HepG2 (cell line): ENCODE results near the gene HAPLN1. TPM values are rescaled to one million over a fixed set of nuclear protein-coding genes. Genes with fewer than 3 reads are reported as not detected.

ENCODE experiments used
- ATAC-seq: fragments of 200-7000 bp; cut with Tn5 transposase; 3 replicates; pipeline ENCODE4 v1.9.1; 2020; ENCODE audit warnings: mild to moderate bottlenecking, moderate library complexity
- BruUV-seq: library from RNA; stranded (reverse); fragments of 400-500 nt; replicated peaks from 2 replicates; lab custom pipeline; 2021; lab: Mats Ljungman, UMichigan
- CTCF ChIA-PET: fragments of 300-600 bp; formaldehyde crosslinking; extraction: SDS; loops from one replicate; lab custom pipeline; 2021; ENCODE audit warnings: low total read pairs, inconsistent platforms, low intra/inter-chr PET ratio; lab: Yijun Ruan, JAX
- POLR2A ChIA-PET: fragments of 350-600 bp; sonication (Branson Sonifier 250); formaldehyde crosslinking; loops from one replicate; lab custom pipeline; 2020; ENCODE audit warnings: antibody characterized with exemption, inconsistent platforms; lab: Yijun Ruan, JAX
- DNase-seq: peaks from one replicate; pipeline ENCODE4 v3.0.0-alpha.2; 2015; ENCODE audit warnings: low spot score
- FAIRE-seq: peaks from 3 replicates; lab custom pipeline; 2011; peaks lifted over from hg19 to GRCh38; lab: Jason Lieb, UNC
- H2AFZ ChIP-seq: one replicate; pipeline ENCODE4 v1.6.1; 2011; ENCODE audit warnings: low read length, inconsistent platforms
- H3K27ac ChIP-seq: fragments of 300-600 bp; 3 replicates; pipeline ENCODE4 v1.8.0; 2011; ENCODE audit warnings: mixed run types, mild to moderate bottlenecking, mixed read lengths, low read length, inconsistent platforms; ENCODE audit not compliant: insufficient read depth; ENCODE audit errors: extremely low read length
- H3K27me3 ChIP-seq, 2 experiments: fragments of 200-600 bp in 1 of 2; 2 replicates in 1 of 2; 3 replicates in 1 of 2; pipeline versions ENCODE4 v1.6.0 to v1.8.0; 2011; ENCODE audit warnings: low read length in 2 of 2, mild to moderate bottlenecking in 2 of 2, moderate library complexity in 2 of 2, inconsistent platforms in 1 of 2; ENCODE audit not compliant: insufficient read depth in 2 of 2, control insufficient read depth in 1 of 2
- H3K36me3 ChIP-seq, 2 experiments: fragments of 200-600 bp in 1 of 2; replicated peaks in 1 of 2; 2 replicates in 1 of 2; 3 replicates in 1 of 2; pipeline versions ENCODE4 v1.5.1 to v1.8.0; 2011; ENCODE audit warnings: low read length in 2 of 2, inconsistent platforms in 1 of 2; ENCODE audit not compliant: insufficient read depth in 2 of 2, control insufficient read depth in 1 of 2
- H3K4me1 ChIP-seq: 2 replicates; pipeline ENCODE4 v1.5.1; 2012; ENCODE audit warnings: low read length, inconsistent platforms; ENCODE audit not compliant: insufficient read depth
- H3K4me2 ChIP-seq: 2 replicates; pipeline ENCODE4 v1.6.0; 2011; ENCODE audit warnings: low read depth, low read length, inconsistent platforms
- H3K4me3 ChIP-seq, 3 experiments: fragments of 200-600 bp in 1 of 3; sonication (generic), shearing (Covaris generic) in 1 of 3; replicated peaks in 1 of 3; 2 replicates each; pipeline ENCODE4 v1.5.1; 2011 to 2016; ENCODE audit warnings: low read length in 3 of 3, inconsistent platforms in 2 of 3, low read depth in 2 of 3, mild to moderate bottlenecking in 2 of 3, control low read depth in 1 of 3, mixed read lengths in 1 of 3; ENCODE audit not compliant: insufficient read depth in 1 of 3
- H3K79me2 ChIP-seq: one replicate; pipeline ENCODE4 v1.6.1; 2011; ENCODE audit warnings: low read length, inconsistent platforms; ENCODE audit not compliant: insufficient read depth
- H3K9ac ChIP-seq: 2 replicates; pipeline ENCODE4 v1.6.0; 2011; ENCODE audit warnings: mild to moderate bottlenecking, low read depth, low read length, inconsistent platforms; ENCODE audit not compliant: insufficient read depth
- H3K9me3 ChIP-seq: 2 replicates; pipeline ENCODE4 v1.5.1; 2012; ENCODE audit warnings: mild to moderate bottlenecking, low read length
- H4K20me1 ChIP-seq: 2 replicates; pipeline ENCODE4 v1.6.0; 2011; ENCODE audit warnings: inconsistent platforms, mild to moderate bottlenecking, low read length, moderate library complexity; ENCODE audit not compliant: insufficient read depth
- FOXK1 ChIP-seq: sonication (generic); formaldehyde crosslinking; IDR thresholded peaks from 2 replicates; pipeline ENCODE4 v1.4.0; 2020; ENCODE audit warnings: low read depth, missing genetic modification reagents, borderline replicate concordance
- FOXK2 ChIP-seq: fragments of 450-650 bp; IDR thresholded peaks from 2 replicates; pipeline ENCODE4 v1.6.1; 2016
- HNRNPH1 ChIP-seq: fragments of 200-400 bp; formaldehyde crosslinking; optimal IDR thresholded peaks from 2 replicates; pipeline ENCODE3; 2017; ENCODE audit warnings: mild to moderate bottlenecking, low read depth, low read length
- MBD4 ChIP-seq: IDR thresholded peaks from 2 replicates; pipeline ENCODE4 v1.6.1; 2012; ENCODE audit warnings: low read length, inconsistent platforms, borderline replicate concordance
- PTBP1 ChIP-seq: fragments of 200-400 bp; formaldehyde crosslinking; IDR thresholded peaks from 2 replicates; pipeline ENCODE4 v1.6.1; 2018; ENCODE audit warnings: low read length, low read depth; ENCODE audit not compliant: poor library complexity, severe bottlenecking
- SIX4 ChIP-seq: sonication (generic); formaldehyde crosslinking; IDR thresholded peaks from 2 replicates; pipeline ENCODE4 v1.4.0; 2020; ENCODE audit warnings: missing genetic modification reagents
- SOX13 ChIP-seq, 3 experiments: fragments of 450-650 bp in 1 of 3; sonication (generic) in 1 of 3; formaldehyde crosslinking in 1 of 3; IDR thresholded peaks in 2 of 3; conservative IDR thresholded peaks in 1 of 3; 2 replicates each; pipeline versions ENCODE4 v1.5.0 to v1.6.1; 2016 to 2020; ENCODE audit warnings: antibody characterized with exemption in 1 of 3, mild to moderate bottlenecking in 1 of 3, missing compliant biosample characterization in 1 of 3, missing genetic modification reagents in 1 of 3, moderate library complexity in 1 of 3
- ZFP36L2 ChIP-seq: sonication (generic); formaldehyde crosslinking; IDR thresholded peaks from 2 replicates; pipeline ENCODE4 v1.4.0; 2020; ENCODE audit warnings: missing genetic modification reagents
- ZFP82 ChIP-seq: sonication (generic); formaldehyde crosslinking; IDR thresholded peaks from 2 replicates; pipeline ENCODE4 v1.5.1; 2020; ENCODE audit warnings: mild to moderate bottlenecking, missing genetic modification reagents, borderline replicate concordance
- ZNF652 ChIP-seq: IDR thresholded peaks from 2 replicates; pipeline ENCODE4 v1.6.1; 2016; ENCODE audit warnings: low read depth, borderline replicate concordance
- ZNF839 ChIP-seq: sonication (generic); formaldehyde crosslinking; IDR thresholded peaks from 2 replicates; pipeline ENCODE4 v1.4.0; 2020; ENCODE audit warnings: missing genetic modification reagents, mild to moderate bottlenecking, borderline replicate concordance
- WGBS: methylation state at CpG from one replicate; pipeline ENCODE4 v1.1.6; 2017; ENCODE audit warnings: low lambda C conversion rate; 5-methylcytosine and 5-hydroxymethylcytosine counted together
- in situ Hi-C: cut with HindIII; loops from 2 replicates; pipeline ENCODE4 v1.10.0; 2017; ENCODE audit warnings: low pct_unique_long_range_greater_than_20kb; ENCODE audit not compliant: extremely low pct_ligation_motif_present
- intact Hi-C: fragments of 100-400 bp; cut with micrococcal nuclease; formaldehyde crosslinking; loops from one replicate; pipeline ENCODE4 v1.10.0; 2022; ENCODE audit not compliant: unreplicated experiment
- polyA plus RNA-seq, 8 experiments: library from polyadenylated mRNA; depleted of rRNA in 3 of 8; stranded (reverse) in 7 of 8; unstranded in 1 of 8; fragments of >200 nt; fragmentation: Illumina TruSeq in 4 of 8; extraction: Trizol in 4 of 8; gene quantifications; 2 replicates each; pipeline versions ENCODE4 v1.2.1 to v1.2.3, GENCODE V29; 2011 to 2016; ENCODE audit warnings: low read depth in 4 of 8, missing spikeins in 1 of 8, mixed read lengths in 1 of 8; ENCODE audit not compliant: insufficient read depth in 1 of 8
- total RNA-seq, 5 experiments: library from RNA; depleted of rRNA; stranded (reverse); fragments of >200 nt; fragmentation: Illumina TruSeq; extraction: Trizol; gene quantifications; 2 replicates each; pipeline ENCODE4 v1.2.3, GENCODE V29; 2016; ENCODE audit warnings: low read depth in 1 of 5
- TF ChIP-seq, protein P1 (sequence below): sonication (generic); formaldehyde crosslinking; conservative IDR thresholded peaks from 2 replicates; pipeline ENCODE4 v1.8.0; 2022; ENCODE audit warnings: mild to moderate bottlenecking, moderate library complexity, missing genetic modification reagents
- TF ChIP-seq, protein P2 (sequence below): fragments of 450-650 bp; IDR thresholded peaks from 2 replicates; pipeline ENCODE4 v1.6.1; 2017
- TF ChIP-seq, protein P3 (sequence below): sonication (generic); formaldehyde crosslinking; IDR thresholded peaks from 2 replicates; pipeline ENCODE4 v1.4.0; 2020; ENCODE audit warnings: missing genetic modification reagents
- TF ChIP-seq, protein P4 (sequence below): IDR thresholded peaks from 2 replicates; pipeline ENCODE4 v1.4.0; 2020; ENCODE audit warnings: mild to moderate bottlenecking, missing genetic modification reagents

HAPLN1 gene
- total and polyA plus RNA-seq, 2 of the 13 experiments (the other 11 are each of a cell fraction or from before 2014, with no cell fraction given), result not detected

DNA sequence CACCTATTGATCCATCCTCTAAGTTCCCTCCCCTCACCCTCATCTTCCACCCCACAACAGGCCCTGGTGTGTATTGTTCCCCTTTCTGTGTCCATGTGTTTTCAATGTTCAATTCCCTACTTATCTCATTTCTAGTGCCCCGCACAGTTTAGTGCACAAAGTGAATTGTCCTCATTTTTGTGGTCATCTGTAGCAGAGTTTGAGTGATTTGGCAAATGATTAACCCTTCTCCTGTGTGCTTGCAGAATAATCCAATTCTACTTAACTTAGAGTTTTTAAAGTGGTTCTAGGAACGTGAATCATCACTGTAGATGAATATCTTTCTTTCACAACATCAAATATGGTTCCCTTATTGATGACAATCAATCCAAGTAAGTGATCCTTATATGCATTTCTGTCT, 6.3 kb upstream of the HAPLN1 start:
- ATAC-seq (peak; percentile 25; the same call in 1 of the 3 replicates), DNase-seq (peak; percentile 43), FAIRE-seq (no peak)
- H3K27ac ChIP-seq, result no peak overlapping the region
- H3K4me2 ChIP-seq, result no peak overlapping the region; the same call in 1 of the 2 replicates
- CTCF ChIA-PET, result no interaction called here
- peaks cover 2 to 8% of the 10 kb centered on the region in 2 experiments; a peak in 3 of 5 replicates for H3K27me3 ChIP-seq
- H3K9ac ChIP-seq, result no peak overlapping the region
- no peaks in the 10 kb centered on the region for H3K79me2 ChIP-seq
- in situ Hi-C loops (no loop called here), intact Hi-C loops (no loop called here)
- no peaks in the 10 kb centered on the region for H3K36me3 ChIP-seq
- 3% methylated on average over 2 of the region's 2 CpGs for WGBS
- H3K4me1 ChIP-seq, result peaks cover 47% of the 10 kb centered on the region
- H2AFZ ChIP-seq, result peak overlapping the region; percentile 30
- H4K20me1 ChIP-seq, result no peaks in the 10 kb centered on the region
- H3K4me3 ChIP-seq, result no peak overlapping the region
- no peaks in the 10 kb centered on the region for H3K9me3 ChIP-seq
- POLR2A ChIA-PET, result no interaction called here
- no TSS peak for BruUV-seq
- no peak for TF ChIP-seq SIX4 (CRISPR knock-in tag)
- TF ChIP-seq, protein P1, sequence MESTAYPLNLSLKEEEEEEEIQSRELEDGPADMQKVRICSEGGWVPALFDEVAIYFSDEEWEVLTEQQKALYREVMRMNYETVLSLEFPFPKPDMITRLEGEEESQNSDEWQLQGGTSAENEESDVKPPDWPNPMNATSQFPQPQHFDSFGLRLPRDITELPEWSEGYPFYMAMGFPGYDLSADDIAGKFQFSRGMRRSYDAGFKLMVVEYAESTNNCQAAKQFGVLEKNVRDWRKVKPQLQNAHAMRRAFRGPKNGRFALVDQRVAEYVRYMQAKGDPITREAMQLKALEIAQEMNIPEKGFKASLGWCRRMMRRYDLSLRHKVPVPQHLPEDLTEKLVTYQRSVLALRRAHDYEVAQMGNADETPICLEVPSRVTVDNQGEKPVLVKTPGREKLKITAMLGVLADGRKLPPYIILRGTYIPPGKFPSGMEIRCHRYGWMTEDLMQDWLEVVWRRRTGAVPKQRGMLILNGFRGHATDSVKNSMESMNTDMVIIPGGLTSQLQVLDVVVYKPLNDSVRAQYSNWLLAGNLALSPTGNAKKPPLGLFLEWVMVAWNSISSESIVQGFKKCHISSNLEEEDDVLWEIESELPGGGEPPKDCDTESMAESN (CRISPR knock-in tag), result no peak
- TF ChIP-seq ZNF652 (CRISPR knock-in tag), result peak; percentile 51; the same call in 1 of the 2 replicates
- no peak for TF ChIP-seq ZFP82 (CRISPR knock-in tag)
- TF ChIP-seq, protein P2, sequence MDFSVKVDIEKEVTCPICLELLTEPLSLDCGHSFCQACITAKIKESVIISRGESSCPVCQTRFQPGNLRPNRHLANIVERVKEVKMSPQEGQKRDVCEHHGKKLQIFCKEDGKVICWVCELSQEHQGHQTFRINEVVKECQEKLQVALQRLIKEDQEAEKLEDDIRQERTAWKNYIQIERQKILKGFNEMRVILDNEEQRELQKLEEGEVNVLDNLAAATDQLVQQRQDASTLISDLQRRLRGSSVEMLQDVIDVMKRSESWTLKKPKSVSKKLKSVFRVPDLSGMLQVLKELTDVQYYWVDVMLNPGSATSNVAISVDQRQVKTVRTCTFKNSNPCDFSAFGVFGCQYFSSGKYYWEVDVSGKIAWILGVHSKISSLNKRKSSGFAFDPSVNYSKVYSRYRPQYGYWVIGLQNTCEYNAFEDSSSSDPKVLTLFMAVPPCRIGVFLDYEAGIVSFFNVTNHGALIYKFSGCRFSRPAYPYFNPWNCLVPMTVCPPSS, result no peak
- TF ChIP-seq HNRNPH1, result no peak
- TF ChIP-seq ZNF839, result no peak
- no peak for TF ChIP-seq FOXK1 (CRISPR knock-in tag)
- TF ChIP-seq, protein P3, sequence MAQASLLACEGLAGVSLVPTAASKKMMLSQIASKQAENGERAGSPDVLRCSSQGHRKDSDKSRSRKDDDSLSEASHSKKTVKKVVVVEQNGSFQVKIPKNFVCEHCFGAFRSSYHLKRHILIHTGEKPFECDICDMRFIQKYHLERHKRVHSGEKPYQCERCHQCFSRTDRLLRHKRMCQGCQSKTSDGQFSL (CRISPR knock-in tag), result no peak
- no peak for TF ChIP-seq PTBP1
- no peak for TF ChIP-seq SOX13 (IDR thresholded peaks at IDR 0.05)
- peak in 1 of 2 experiments; percentile 64; a peak in 1 of 4 replicates for TF ChIP-seq SOX13 (CRISPR knock-in tag; conservative IDR thresholded peaks at IDR 0.05 in 1 of 2, IDR thresholded peaks at IDR 0.05 in 1 of 2)
- no peak for TF ChIP-seq MBD4
- TF ChIP-seq, protein P4, sequence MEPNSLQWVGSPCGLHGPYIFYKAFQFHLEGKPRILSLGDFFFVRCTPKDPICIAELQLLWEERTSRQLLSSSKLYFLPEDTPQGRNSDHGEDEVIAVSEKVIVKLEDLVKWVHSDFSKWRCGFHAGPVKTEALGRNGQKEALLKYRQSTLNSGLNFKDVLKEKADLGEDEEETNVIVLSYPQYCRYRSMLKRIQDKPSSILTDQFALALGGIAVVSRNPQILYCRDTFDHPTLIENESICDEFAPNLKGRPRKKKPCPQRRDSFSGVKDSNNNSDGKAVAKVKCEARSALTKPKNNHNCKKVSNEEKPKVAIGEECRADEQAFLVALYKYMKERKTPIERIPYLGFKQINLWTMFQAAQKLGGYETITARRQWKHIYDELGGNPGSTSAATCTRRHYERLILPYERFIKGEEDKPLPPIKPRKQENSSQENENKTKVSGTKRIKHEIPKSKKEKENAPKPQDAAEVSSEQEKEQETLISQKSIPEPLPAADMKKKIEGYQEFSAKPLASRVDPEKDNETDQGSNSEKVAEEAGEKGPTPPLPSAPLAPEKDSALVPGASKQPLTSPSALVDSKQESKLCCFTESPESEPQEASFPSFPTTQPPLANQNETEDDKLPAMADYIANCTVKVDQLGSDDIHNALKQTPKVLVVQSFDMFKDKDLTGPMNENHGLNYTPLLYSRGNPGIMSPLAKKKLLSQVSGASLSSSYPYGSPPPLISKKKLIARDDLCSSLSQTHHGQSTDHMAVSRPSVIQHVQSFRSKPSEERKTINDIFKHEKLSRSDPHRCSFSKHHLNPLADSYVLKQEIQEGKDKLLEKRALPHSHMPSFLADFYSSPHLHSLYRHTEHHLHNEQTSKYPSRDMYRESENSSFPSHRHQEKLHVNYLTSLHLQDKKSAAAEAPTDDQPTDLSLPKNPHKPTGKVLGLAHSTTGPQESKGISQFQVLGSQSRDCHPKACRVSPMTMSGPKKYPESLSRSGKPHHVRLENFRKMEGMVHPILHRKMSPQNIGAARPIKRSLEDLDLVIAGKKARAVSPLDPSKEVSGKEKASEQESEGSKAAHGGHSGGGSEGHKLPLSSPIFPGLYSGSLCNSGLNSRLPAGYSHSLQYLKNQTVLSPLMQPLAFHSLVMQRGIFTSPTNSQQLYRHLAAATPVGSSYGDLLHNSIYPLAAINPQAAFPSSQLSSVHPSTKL (CRISPR knock-in tag), result peak; percentile 30; the same call in 1 of the 2 replicates
- no peak for TF ChIP-seq ZFP36L2 (CRISPR knock-in tag)
- TF ChIP-seq FOXK2, result no peak
